Ecto neural progenitor cell (in vitro differentiated cells): Measurements from ENCODE around the gene CHI3L2.

Experiments
- DNase-seq: peaks from one replicate; pipeline ENCODE4 v3.0.0-alpha.2; 2018; ENCODE audit warnings: low spot score

Gene CHI3L2

GRCh38 chr1:111221276-111221632 is 6.3 kb upstream of the CHI3L2 start:
- DNase-seq: no peak

- no peak for DNase-seq
Measured at GRCh38 chr1:111221633-111222291, 5.8 kb upstream of the CHI3L2 start.

- peak; percentile 87 for DNase-seq
Measured at GRCh38 chr1:111222308-111223125, 5.0 kb upstream of the CHI3L2 start.

- DNase-seq: peak; percentile 34
Measured at GRCh38 chr1:111223126-111223685, 4.3 kb upstream of the CHI3L2 start.

- no peak for DNase-seq
Measured at GRCh38 chr1:111225091-111225490, 2.4 kb upstream of the CHI3L2 start.

- no peak for DNase-seq
Measured at GRCh38 chr1:111225717-111226400, 1.7 kb upstream of the CHI3L2 start.

GRCh38 chr1:111227851-111228747 is 586 bp downstream of the CHI3L2 start:
- no peak for DNase-seq

GRCh38 chr1:111228748-111229126 is 1.2 kb downstream of the CHI3L2 start:
- DNase-seq: no peak

GRCh38 chr1:111232134-111232533 is 4.6 kb downstream of the CHI3L2 start:
- DNase-seq: no peak

- DNase-seq: no peak
Measured at GRCh38 chr1:111234258-111234657, 6.7 kb downstream of the CHI3L2 start.

GRCh38 chr1:111234866-111235265 is 7.4 kb downstream of the CHI3L2 start:
- no peak for DNase-seq

- no peak for DNase-seq
Measured at GRCh38 chr1:111236379-111236778, 8.9 kb downstream of the CHI3L2 start.

- DNase-seq: no peak
Measured at GRCh38 chr1:111236806-111237205, 9.3 kb downstream of the CHI3L2 start.

- DNase-seq: no peak
Measured at GRCh38 chr1:111238056-111238795, 10.7 kb downstream of the CHI3L2 start.

GRCh38 chr1:111241797-111242196 is 14.3 kb downstream of the CHI3L2 start:
- DNase-seq: no peak

GRCh38 chr1:111242805-111243523 is 15.5 kb downstream of the CHI3L2 start:
- DNase-seq: no peak

- no peak for DNase-seq
Measured at GRCh38 chr1:111247125-111247838, 19.8 kb downstream of the CHI3L2 start.

GRCh38 chr1:111249960-111250359 is 22.4 kb downstream of the CHI3L2 start:
- DNase-seq: no peak

GRCh38 chr1:111251570-111251969 is 24.1 kb downstream of the CHI3L2 start:
- DNase-seq: no peak

- no peak for DNase-seq
Measured at GRCh38 chr1:111252786-111253185, 25.3 kb downstream of the CHI3L2 start.
